A673 (cell line): Measurements from ENCODE around the gene CDH23.

Experiments
- EZH2 ChIP-seq: fragments of 200-600 bp; sonication (generic); IDR thresholded peaks from 2 replicates; pipeline ENCODE4 v1.6.1; 2017; ENCODE audit warnings: borderline replicate concordance, low read depth, mild to moderate bottlenecking, mixed read lengths, antibody characterized with exemption, low read length; ENCODE audit not compliant: poor library complexity, severe bottlenecking
- TF ChIP-seq, protein P1 (sequence below): fragments of 300-800, 200-600 bp; sonication (generic); conservative IDR thresholded peaks from 2 replicates; pipeline ENCODE4 v1.5.1; 2017; ENCODE audit warnings: low read depth, mild to moderate bottlenecking, antibody characterized with exemption, low read length, moderate library complexity, mixed read lengths

DNA sequence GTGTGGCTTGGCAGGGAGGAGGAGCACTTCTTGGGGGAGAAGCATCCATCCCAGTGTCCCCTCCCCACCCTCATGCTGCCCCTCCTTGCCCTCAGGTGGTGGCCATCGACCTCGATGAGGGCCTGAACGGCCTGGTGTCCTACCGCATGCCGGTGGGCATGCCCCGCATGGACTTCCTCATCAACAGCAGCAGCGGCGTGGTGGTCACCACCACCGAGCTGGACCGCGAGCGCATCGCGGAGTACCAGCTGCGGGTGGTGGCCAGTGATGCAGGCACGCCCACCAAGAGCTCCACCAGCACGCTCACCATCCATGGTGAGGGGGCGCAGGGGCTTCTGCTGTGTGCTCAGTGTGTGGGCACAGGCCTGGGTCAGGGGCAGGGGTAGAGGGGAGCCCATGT is 308.1 kb downstream of the CDH23 start:
- TF ChIP-seq, protein P1, sequence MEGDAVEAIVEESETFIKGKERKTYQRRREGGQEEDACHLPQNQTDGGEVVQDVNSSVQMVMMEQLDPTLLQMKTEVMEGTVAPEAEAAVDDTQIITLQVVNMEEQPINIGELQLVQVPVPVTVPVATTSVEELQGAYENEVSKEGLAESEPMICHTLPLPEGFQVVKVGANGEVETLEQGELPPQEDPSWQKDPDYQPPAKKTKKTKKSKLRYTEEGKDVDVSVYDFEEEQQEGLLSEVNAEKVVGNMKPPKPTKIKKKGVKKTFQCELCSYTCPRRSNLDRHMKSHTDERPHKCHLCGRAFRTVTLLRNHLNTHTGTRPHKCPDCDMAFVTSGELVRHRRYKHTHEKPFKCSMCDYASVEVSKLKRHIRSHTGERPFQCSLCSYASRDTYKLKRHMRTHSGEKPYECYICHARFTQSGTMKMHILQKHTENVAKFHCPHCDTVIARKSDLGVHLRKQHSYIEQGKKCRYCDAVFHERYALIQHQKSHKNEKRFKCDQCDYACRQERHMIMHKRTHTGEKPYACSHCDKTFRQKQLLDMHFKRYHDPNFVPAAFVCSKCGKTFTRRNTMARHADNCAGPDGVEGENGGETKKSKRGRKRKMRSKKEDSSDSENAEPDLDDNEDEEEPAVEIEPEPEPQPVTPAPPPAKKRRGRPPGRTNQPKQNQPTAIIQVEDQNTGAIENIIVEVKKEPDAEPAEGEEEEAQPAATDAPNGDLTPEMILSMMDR = no peak
- TF ChIP-seq EZH2 = no peak
